Activated naive CD4-positive, alpha-beta T cell treated with anti-CD3 and anti-CD28 coated beads for 36 hours (primary cell): Measurements from ENCODE around the gene LAMB2. TPM values are rescaled to one million over a fixed set of nuclear protein-coding genes. Genes with fewer than 3 reads are reported as not detected.

Experiments
- CTCF ChIA-PET: fragments of 350-600 bp; sonication (Branson Sonifier 250); formaldehyde crosslinking; loops from one replicate; lab custom pipeline; 2021; ENCODE audit warnings: antibody characterized with exemption; lab: Charles Lee
- DNase-seq: peaks from one replicate; pipeline ENCODE4 v3.0.0-alpha.2; 2020
- H3K27ac Mint-ChIP-seq: one replicate; pipeline ENCODE4 v1.8.0; 2021; ENCODE audit warnings: mild to moderate bottlenecking, mixed read lengths
- H3K27me3 Mint-ChIP-seq: one replicate; pipeline ENCODE4 v1.8.0; 2021; ENCODE audit warnings: low read depth, mixed read lengths
- H3K36me3 Mint-ChIP-seq: one replicate; pipeline ENCODE4 v1.8.0; 2021; ENCODE audit warnings: low read depth, mixed read lengths
- H3K4me1 Mint-ChIP-seq: one replicate; pipeline ENCODE4 v1.8.0; 2021; ENCODE audit warnings: low read depth, mixed read lengths
- H3K4me3 Mint-ChIP-seq: one replicate; pipeline ENCODE4 v1.8.0; 2021; ENCODE audit warnings: mild to moderate bottlenecking, moderate library complexity, mixed read lengths
- H3K9me3 Mint-ChIP-seq: one replicate; pipeline ENCODE4 v1.8.0; 2021; ENCODE audit warnings: mixed read lengths
- intact Hi-C: fragments of 100-400 bp; cut with micrococcal nuclease; formaldehyde crosslinking; loops from one replicate; pipeline ENCODE4 v1.15.1; 2023
- total RNA-seq, 2 experiments: library from RNA; stranded (reverse); gene quantifications; one replicate each; pipeline ENCODE4 v1.2.3, GENCODE V29; 2021

Gene LAMB2
- total RNA-seq, 2 experiments from 2014 or later, result not detected

- Mint-ChIP-seq H3K4me3 (no peak overlapping the region), H3K9me3 (no peaks in the 10 kb centered on the region), H3K36me3 (no peaks in the 10 kb centered on the region), H3K27me3 (no peaks in the 10 kb centered on the region), H3K27ac (no peak overlapping the region), H3K4me1 (peaks cover 13% of the 10 kb centered on the region)
- intact Hi-C loops, result no loop called here
- CTCF ChIA-PET, result no interaction called here
- no peak for DNase-seq
These were observed 8.6 kb downstream of the LAMB2 start for GRCh38 chr3:49124203-49124602.

GRCh38 chr3:49123687-49124086 is 9.2 kb downstream of the LAMB2 start:
- CTCF ChIA-PET, result no interaction called here
- H3K9me3 Mint-ChIP-seq, result no peaks in the 10 kb centered on the region
- peaks cover 17% of the 10 kb centered on the region for H3K4me1 Mint-ChIP-seq
- no peak for DNase-seq
- H3K36me3 Mint-ChIP-seq, result peaks cover 2% of the 10 kb centered on the region
- no peak overlapping the region for H3K4me3 Mint-ChIP-seq
- H3K27ac Mint-ChIP-seq, result no peak overlapping the region
- H3K27me3 Mint-ChIP-seq, result no peaks in the 10 kb centered on the region
- intact Hi-C loops, result no loop called here

- no peak overlapping the region for H3K4me3 Mint-ChIP-seq
- no peaks in the 10 kb centered on the region for H3K27me3 Mint-ChIP-seq
- peaks cover 17% of the 10 kb centered on the region for H3K4me1 Mint-ChIP-seq
- H3K36me3 Mint-ChIP-seq, result peaks cover 2% of the 10 kb centered on the region
- no peak for DNase-seq
- no peaks in the 10 kb centered on the region for H3K9me3 Mint-ChIP-seq
- H3K27ac Mint-ChIP-seq, result no peak overlapping the region
- intact Hi-C loops, result no loop called here
- CTCF ChIA-PET, result no interaction called here
These were observed 9.8 kb downstream of the LAMB2 start for GRCh38 chr3:49122886-49123545.

GRCh38 chr3:49122451-49122850 is 10.4 kb downstream of the LAMB2 start:
- no peak for DNase-seq
- Mint-ChIP-seq H3K9me3 (no peaks in the 10 kb centered on the region), H3K27ac (peak overlapping the region; percentile 84), H3K4me1 (peaks cover 20% of the 10 kb centered on the region), H3K36me3 (peaks cover 6% of the 10 kb centered on the region), H3K4me3 (no peak overlapping the region), H3K27me3 (no peaks in the 10 kb centered on the region)
- intact Hi-C loops, result no loop called here
- CTCF ChIA-PET, result interaction anchor here (0.5 kb wide), 1 partner anchor 441 kb away, joined by 3 read pairs; no protein-coding TSS in a partner anchor

GRCh38 chr3:49122022-49122421 is 10.8 kb downstream of the LAMB2 start:
- peaks cover 20% of the 10 kb centered on the region for H3K4me1 Mint-ChIP-seq
- H3K27me3 Mint-ChIP-seq, result no peaks in the 10 kb centered on the region
- intact Hi-C loops, result no loop called here
- peak overlapping the region; percentile 86 for H3K4me3 Mint-ChIP-seq
- H3K27ac Mint-ChIP-seq, result peak overlapping the region; percentile 84
- H3K36me3 Mint-ChIP-seq, result peaks cover 6% of the 10 kb centered on the region
- H3K9me3 Mint-ChIP-seq, result no peaks in the 10 kb centered on the region
- DNase-seq, result no peak
- CTCF ChIA-PET, result interaction anchor here (0.5 to 1.6 kb wide), 3 partner anchors 37 to 441 kb away, joined by 3 to 5 read pairs (median 3); partner anchors contain the start of gene KLHDC8B

GRCh38 chr3:49121132-49121736 is 11.6 kb downstream of the LAMB2 start:
- CTCF ChIA-PET, result interaction anchor here (0.8 to 1.6 kb wide), 3 partner anchors 14 to 50 kb away, joined by 3 to 5 read pairs (median 4); partner anchors contain the start of gene KLHDC8B
- Mint-ChIP-seq H3K4me3 (peak overlapping the region; percentile 86), H3K27me3 (no peaks in the 10 kb centered on the region), H3K9me3 (no peaks in the 10 kb centered on the region), H3K27ac (peak overlapping the region; percentile 84), H3K36me3 (peaks cover 10% of the 10 kb centered on the region), H3K4me1 (peaks cover 20% of the 10 kb centered on the region)
- intact Hi-C loops, result loop anchor here (2.0 kb wide), 1 partner anchor 46 kb away; the partner anchor contains the start of gene CCDC71
- no peak for DNase-seq

GRCh38 chr3:49120438-49121131 is 12.3 kb downstream of the LAMB2 start, which contains the start of gene USP19:
USP19 (minus strand) TSS chr3:49120823; CDS start chr3:49119145, 1,678 bp downstream.
- CTCF ChIA-PET, result interaction anchor here (0.8 to 1.6 kb wide), 2 partner anchors 15 to 50 kb away, joined by 4 to 5 read pairs; partner anchors contain the start of gene KLHDC8B
- peak; percentile 96 for DNase-seq
- Mint-ChIP-seq H3K4me3 (peak within 1 kb of the TSS; percentile 86), H3K36me3 (peaks cover 14% of the 10 kb centered on the region), H3K27ac (peak within 1 kb of the TSS; percentile 84), H3K4me1 (peaks cover 20% of the 10 kb centered on the region), H3K27me3 (no peaks in the 10 kb centered on the region), H3K9me3 (no peaks in the 10 kb centered on the region)
- intact Hi-C loops, result loop anchor here (1.0 to 2.0 kb wide), 3 partner anchors 16 to 46 kb away; partner anchors contain the start of genes CCDC71, QARS1 and QRICH1

GRCh38 chr3:49120096-49120437 is 12.8 kb downstream of the LAMB2 start:
- Mint-ChIP-seq H3K36me3 (peaks cover 19% of the 10 kb centered on the region), H3K27ac (peak overlapping the region; percentile 84), H3K27me3 (no peaks in the 10 kb centered on the region), H3K4me1 (peaks cover 20% of the 10 kb centered on the region), H3K4me3 (peak overlapping the region; percentile 86), H3K9me3 (no peaks in the 10 kb centered on the region)
- no peak for DNase-seq
- intact Hi-C loops, result loop anchor here (1.0 to 2.0 kb wide), 3 partner anchors 16 to 47 kb away; partner anchors contain the start of genes CCDC71, QARS1 and QRICH1
- CTCF ChIA-PET, result interaction anchor here (0.8 to 1.0 kb wide), 2 partner anchors 9 to 15 kb away, joined by 3 to 4 read pairs; no protein-coding TSS in a partner anchor

GRCh38 chr3:49119439-49119838 is 13.4 kb downstream of the LAMB2 start:
- CTCF ChIA-PET, result interaction anchor here (1.0 kb wide), 1 partner anchor 9 kb away, joined by 3 read pairs; no protein-coding TSS in a partner anchor
- peak overlapping the region; percentile 84 for H3K27ac Mint-ChIP-seq
- H3K4me1 Mint-ChIP-seq, result peaks cover 20% of the 10 kb centered on the region
- no peak for DNase-seq
- intact Hi-C loops, result no loop called here
- peaks cover 20% of the 10 kb centered on the region for H3K36me3 Mint-ChIP-seq
- H3K27me3 Mint-ChIP-seq, result no peaks in the 10 kb centered on the region
- no peaks in the 10 kb centered on the region for H3K9me3 Mint-ChIP-seq
- peak overlapping the region; percentile 86 for H3K4me3 Mint-ChIP-seq

- Mint-ChIP-seq H3K4me1 (peaks cover 20% of the 10 kb centered on the region), H3K4me3 (peak overlapping the region; percentile 86), H3K36me3 (peaks cover 22% of the 10 kb centered on the region), H3K27me3 (no peaks in the 10 kb centered on the region), H3K27ac (no peak overlapping the region), H3K9me3 (no peaks in the 10 kb centered on the region)
- no peak for DNase-seq
- CTCF ChIA-PET, result interaction anchor here (1.0 kb wide), 1 partner anchor 8 kb away, joined by 3 read pairs; no protein-coding TSS in a partner anchor
- intact Hi-C loops, result no loop called here
These were observed 13.8 kb downstream of the LAMB2 start for GRCh38 chr3:49119036-49119435.

GRCh38 chr3:49112262-49112661 is 20.6 kb downstream of the LAMB2 start:
- Mint-ChIP-seq H3K27ac (no peak overlapping the region), H3K4me1 (no peaks in the 10 kb centered on the region), H3K4me3 (no peak overlapping the region), H3K27me3 (no peaks in the 10 kb centered on the region), H3K36me3 (peaks cover 21% of the 10 kb centered on the region), H3K9me3 (no peaks in the 10 kb centered on the region)
- CTCF ChIA-PET, result no interaction called here
- no peak for DNase-seq
- intact Hi-C loops, result no loop called here

- intact Hi-C loops, result no loop called here
- H3K27ac Mint-ChIP-seq, result no peak overlapping the region
- no peak overlapping the region for H3K4me3 Mint-ChIP-seq
- DNase-seq, result no peak
- no peaks in the 10 kb centered on the region for H3K4me1 Mint-ChIP-seq
- H3K27me3 Mint-ChIP-seq, result no peaks in the 10 kb centered on the region
- CTCF ChIA-PET, result interaction anchor here (1.1 kb wide), 1 partner anchor 16 kb away, joined by 4 read pairs; no protein-coding TSS in a partner anchor
- no peaks in the 10 kb centered on the region for H3K9me3 Mint-ChIP-seq
- peaks cover 18% of the 10 kb centered on the region for H3K36me3 Mint-ChIP-seq
These were observed 21.5 kb downstream of the LAMB2 start for GRCh38 chr3:49111347-49111746.
